ENCODE results near the gene NT5DC2.

GRCh38 chr3:52557011-52557960, 23.6 kb upstream of the NT5DC2 start:
- TF ChIP-seq CTCF (IDR thresholded peaks at IDR 0.05) (no peak), POLR2AphosphoS5 (IDR thresholded peaks at IDR 0.05) (no peak)

Data from suprapubic skin (tissue), 3 donors.